DMS153 (cell line): ENCODE results near the gene HYCC2.
"Not testable (repeated sequence)": the region's sequence is repeated elsewhere in the genome, so short reads cannot be mapped to it uniquely, and the experiment has no call there.

Experiments used
- DNase-seq: peaks from one replicate; lab custom pipeline; 2025; lab: John Stamatoyannopoulos, UW

The HYCC2 gene

GRCh38 chr2:201070948-201071478, 458 bp downstream of the HYCC2 start:
- no peak for DNase-seq

GRCh38 chr2:201064797-201065329, 6.6 kb downstream of the HYCC2 start:
- DNase-seq = no peak

- DNase-seq = not testable (repeated sequence)
Observed at GRCh38 chr2:201063516-201063915, 8.0 kb downstream of the HYCC2 start.

GRCh38 chr2:201059961-201060755, 11.3 kb downstream of the HYCC2 start:
- DNase-seq = no peak

GRCh38 chr2:201058914-201059313, 12.6 kb downstream of the HYCC2 start:
- DNase-seq = no peak

- DNase-seq = no peak
Observed at GRCh38 chr2:201057715-201058248, 13.7 kb downstream of the HYCC2 start.

GRCh38 chr2:201057087-201057521, 14.4 kb downstream of the HYCC2 start:
- DNase-seq = no peak

- no peak for DNase-seq
Observed at GRCh38 chr2:201049455-201049854, 22.0 kb downstream of the HYCC2 start.

GRCh38 chr2:201046881-201047280, 24.6 kb downstream of the HYCC2 start:
- no peak for DNase-seq

- not testable (repeated sequence) for DNase-seq
Observed at GRCh38 chr2:201043050-201043449, 28.4 kb downstream of the HYCC2 start.

GRCh38 chr2:201042451-201042850, 29.0 kb downstream of the HYCC2 start:
- DNase-seq = not testable (repeated sequence)

- DNase-seq = no peak
Observed at GRCh38 chr2:201040867-201041628, 30.4 kb downstream of the HYCC2 start.

GRCh38 chr2:201038855-201039254, 32.6 kb downstream of the HYCC2 start:
- no peak for DNase-seq

- not testable (repeated sequence) for DNase-seq
Observed at GRCh38 chr2:201038361-201038760, 33.1 kb downstream of the HYCC2 start.

- DNase-seq = not testable (repeated sequence)
Observed at GRCh38 chr2:201034355-201034754, 37.1 kb downstream of the HYCC2 start.

- DNase-seq = no peak
Observed at GRCh38 chr2:201024518-201024917, 47.0 kb downstream of the HYCC2 start.

- DNase-seq = no peak
Observed at GRCh38 chr2:201021914-201022313, 49.6 kb downstream of the HYCC2 start.
